GM19035 (cell line): ENCODE measurements around the gene TAF11L4.
"Not testable (repeated sequence)": the region's sequence is repeated elsewhere in the genome, so short reads cannot be mapped to it uniquely, and the experiment has no call there.

ENCODE experiments used
- ATAC-seq: cut with Tn5 transposase; IDR thresholded peaks from one replicate; pipeline ENCODE4 v1.9.1; 2021; ENCODE audit not compliant: unreplicated experiment

TAF11L4 gene

DNA sequence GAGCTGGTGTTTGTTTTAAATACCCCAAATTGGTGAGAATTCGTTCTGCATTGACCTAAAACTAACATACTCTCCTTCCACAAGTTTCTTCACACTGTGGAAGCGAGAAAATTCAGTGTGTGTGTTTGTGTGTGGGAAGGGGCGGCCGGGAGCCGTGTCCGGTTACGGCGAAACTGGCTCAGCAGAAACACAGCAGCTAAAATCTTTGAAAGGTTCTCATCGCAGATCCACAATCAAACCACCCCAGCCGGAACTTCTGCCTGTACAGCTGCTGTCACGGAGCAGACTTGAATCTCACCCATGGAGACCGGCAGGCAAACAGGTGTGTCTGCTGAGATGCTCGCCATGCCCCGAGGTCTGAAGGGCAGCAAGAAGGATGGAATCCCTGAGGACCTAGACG lies at the start of gene TAF11L4:
Gene TAF11L4, plus strand, starts transcription at position 301 of the 400 bp plus-strand sequence.
- ATAC-seq, result not testable (repeated sequence)

- not testable (repeated sequence) for ATAC-seq
Measured at GRCh38 chr5:17475064-17475463, 46.5 kb upstream of the TAF11L4 start.

GRCh38 chr5:17477043-17477442 lies 44.6 kb upstream of the TAF11L4 start:
- ATAC-seq, result no peak

DNA sequence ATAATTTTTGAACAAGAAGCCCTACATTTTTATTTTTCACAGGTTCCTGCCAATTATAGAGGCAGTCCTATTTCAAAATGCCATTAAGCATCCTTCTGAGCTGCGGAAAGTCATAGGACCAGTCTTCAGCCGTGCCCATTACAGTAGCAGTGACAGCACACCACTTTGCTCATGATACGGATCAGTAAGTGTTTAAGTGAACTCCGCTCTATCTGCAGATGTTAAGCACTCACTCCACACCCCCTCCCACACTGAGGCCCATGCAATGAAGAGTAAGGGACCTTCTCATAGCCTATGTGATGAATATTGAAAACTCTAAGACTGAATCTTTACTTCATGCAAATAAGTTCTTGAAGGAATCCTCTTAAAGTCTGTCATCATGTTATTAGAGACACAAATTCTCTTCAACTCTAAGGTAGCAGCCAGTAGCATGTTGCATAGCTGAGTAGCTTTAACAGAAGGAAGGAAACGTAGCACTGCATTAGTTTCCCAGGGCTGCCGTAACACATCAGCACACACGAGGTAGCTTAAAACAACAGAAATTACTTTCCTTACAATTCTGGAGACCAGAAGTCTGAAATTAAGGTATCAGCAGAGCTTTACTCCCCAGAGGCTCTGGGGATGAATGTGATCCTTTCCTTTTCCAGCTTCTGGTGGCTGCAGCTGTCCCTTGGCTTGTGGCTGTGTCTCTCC lies 43.9 kb upstream of the TAF11L4 start:
- no peak for ATAC-seq

GRCh38 chr5:17481378-17481777 lies 40.2 kb upstream of the TAF11L4 start:
- no peak for ATAC-seq

GRCh38 chr5:17482790-17483189 lies 38.8 kb upstream of the TAF11L4 start:
- no peak for ATAC-seq

- not testable (repeated sequence) for ATAC-seq
Measured at GRCh38 chr5:17486464-17487173, 35.0 kb upstream of the TAF11L4 start.

DNA sequence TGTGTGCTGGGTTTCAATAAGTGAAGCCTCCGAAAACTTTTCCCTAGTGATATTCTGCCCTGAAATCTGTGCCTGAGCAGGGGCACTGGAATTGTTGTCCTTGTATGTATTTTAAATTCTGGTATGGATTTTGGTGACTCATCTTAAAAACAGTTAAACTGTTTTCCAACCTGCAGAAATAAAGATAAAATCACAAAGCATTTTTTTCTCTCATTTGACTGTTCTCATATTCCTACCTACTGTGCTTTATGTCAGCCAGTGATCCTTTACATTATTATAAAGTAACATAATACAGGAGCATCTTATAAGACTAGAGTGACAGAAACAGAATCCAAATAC lies 34.5 kb upstream of the TAF11L4 start:
- no peak for ATAC-seq

GRCh38 chr5:17491257-17491656 lies 30.3 kb upstream of the TAF11L4 start:
- ATAC-seq, result not testable (repeated sequence)

GRCh38 chr5:17492770-17493169 lies 28.8 kb upstream of the TAF11L4 start:
- ATAC-seq, result no peak

DNA sequence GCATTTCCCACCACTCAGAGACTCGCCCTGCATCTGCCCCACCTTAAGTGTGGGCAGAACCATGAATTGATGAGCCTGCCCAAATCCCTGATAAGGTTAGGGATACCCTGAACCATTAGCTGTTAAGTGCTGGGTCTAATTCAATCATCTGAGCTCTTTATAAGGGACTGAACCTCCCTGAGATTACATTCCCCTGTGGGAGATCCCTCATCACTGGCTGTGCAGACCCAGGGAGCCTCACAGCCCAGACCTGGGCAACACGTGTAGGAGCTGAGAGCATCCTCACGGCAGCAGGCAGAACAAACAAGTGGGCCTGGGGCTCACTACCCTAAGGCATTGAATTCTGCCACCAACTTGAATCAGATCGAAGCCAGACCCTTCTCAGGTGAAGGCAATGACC lies 24.2 kb upstream of the TAF11L4 start:
- ATAC-seq, result no peak

GRCh38 chr5:17497931-17498330 lies 23.7 kb upstream of the TAF11L4 start, which contains the start of gene TAF11L2:
Gene TAF11L2, plus strand, starts transcription at chr5:17498231.
- not testable (repeated sequence) for ATAC-seq

- ATAC-seq, result no peak
Measured at GRCh38 chr5:17511775-17512325, 9.8 kb upstream of the TAF11L4 start.

DNA sequence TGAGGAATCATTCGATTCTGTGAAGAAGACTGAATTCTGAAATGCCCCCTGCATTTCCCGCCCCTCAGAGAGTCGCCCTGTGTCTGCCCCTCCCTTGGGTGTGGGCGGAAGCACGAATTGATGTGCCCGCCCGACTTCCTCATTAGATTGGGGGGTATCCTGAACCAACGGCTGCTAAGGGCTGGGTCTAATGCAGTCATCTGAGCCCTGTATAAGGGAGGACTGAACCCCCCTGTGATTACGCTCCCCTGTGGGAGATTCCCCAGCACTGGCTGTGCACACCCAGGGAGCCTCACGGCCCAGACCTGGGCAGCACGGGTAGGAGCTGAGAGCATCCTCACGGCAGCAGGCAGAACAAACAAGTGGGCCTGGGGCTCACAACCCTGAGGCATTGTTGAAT lies 4.1 kb upstream of the TAF11L4 start:
- ATAC-seq, result not testable (repeated sequence)

DNA sequence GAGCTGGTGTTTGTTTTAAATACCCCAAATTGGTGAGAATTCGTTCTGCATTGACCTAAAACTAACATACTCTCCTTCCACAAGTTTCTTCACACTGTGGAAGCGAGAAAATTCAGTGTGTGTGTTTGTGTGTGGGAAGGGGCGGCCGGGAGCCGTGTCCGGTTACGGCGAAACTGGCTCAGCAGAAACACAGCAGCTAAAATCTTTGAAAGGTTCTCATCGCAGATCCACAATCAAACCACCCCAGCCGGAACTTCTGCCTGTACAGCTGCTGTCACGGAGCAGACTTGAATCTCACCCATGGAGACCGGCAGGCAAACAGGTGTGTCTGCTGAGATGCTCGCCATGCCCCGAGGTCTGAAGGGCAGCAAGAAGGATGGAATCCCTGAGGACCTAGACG lies 3.5 kb upstream of the TAF11L4 start, which contains the start of gene TAF11L3:
Gene TAF11L3, plus strand, starts transcription at position 301 of the 400 bp plus-strand sequence.
- ATAC-seq, result not testable (repeated sequence)

GRCh38 chr5:17519508-17519907 lies 2.1 kb upstream of the TAF11L4 start:
- not testable (repeated sequence) for ATAC-seq

DNA sequence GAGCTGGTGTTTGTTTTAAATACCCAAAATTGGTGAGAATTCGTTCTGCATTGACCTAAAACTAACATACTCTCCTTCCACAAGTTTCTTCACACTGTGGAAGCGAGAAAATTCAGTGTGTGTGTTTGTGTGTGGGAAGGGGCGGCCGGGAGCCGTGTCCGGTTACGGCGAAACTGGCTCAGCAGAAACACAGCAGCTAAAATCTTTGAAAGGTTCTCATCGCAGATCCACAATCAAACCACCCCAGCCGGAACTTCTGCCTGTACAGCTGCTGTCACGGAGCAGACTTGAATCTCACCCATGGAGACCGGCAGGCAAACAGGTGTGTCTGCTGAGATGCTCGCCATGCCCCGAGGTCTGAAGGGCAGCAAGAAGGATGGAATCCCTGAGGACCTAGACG lies 3.3 kb downstream of the TAF11L4 start, which contains the start of gene TAF11L5:
Gene TAF11L5, plus strand, starts transcription at position 301 of the 400 bp plus-strand sequence.
- ATAC-seq, result not testable (repeated sequence)

GRCh38 chr5:17526504-17526903 lies 4.9 kb downstream of the TAF11L4 start:
- not testable (repeated sequence) for ATAC-seq

- ATAC-seq, result not testable (repeated sequence)
Measured at GRCh38 chr5:17528369-17528768, 6.8 kb downstream of the TAF11L4 start, which contains the start of gene TAF11L6. Gene TAF11L6, plus strand, starts transcription at chr5:17528669.
